Brain microvascular endothelial cell (primary cell): ENCODE data around the gene PRKN.
A peak's percentile ranks its signal among the peaks of the same experiment; 100 is the strongest.

Experiments used
- DNase-seq: peaks from one replicate; pipeline ENCODE4 v3.0.0-alpha.2; 2020
- H3K27ac ChIP-seq: fragments of 250-450 bp; sonication (Bioruptor Pico); 2 replicates; pipeline ENCODE4 v1.5.1; 2020; ENCODE audit warnings: mild to moderate bottlenecking, moderate library complexity
- H3K27me3 ChIP-seq: fragments of 250-450 bp; sonication (Bioruptor Pico); replicated peaks from 2 replicates; pipeline ENCODE4 v1.5.1; 2020; ENCODE audit warnings: mild to moderate bottlenecking
- H3K36me3 ChIP-seq: fragments of 250-450 bp; sonication (Bioruptor Pico); replicated peaks from 2 replicates; pipeline ENCODE4 v1.5.1; 2020; ENCODE audit warnings: mild to moderate bottlenecking
- H3K4me3 ChIP-seq: 2 replicates; pipeline ENCODE4 v1.5.1; 2011; ENCODE audit warnings: low read depth, mild to moderate bottlenecking, control low read depth, low read length, moderate library complexity
- CTCF ChIP-seq: IDR thresholded peaks from 2 replicates; pipeline ENCODE4 v1.5.1; 2011; ENCODE audit warnings: low read depth, mild to moderate bottlenecking, moderate library complexity, low read length, control low read depth, inconsistent platforms; ENCODE audit errors: missing control alignments
- in situ Hi-C: cut with HindIII; loops from 2 replicates; pipeline ENCODE4 v1.10.0; 2017; ENCODE audit warnings: low sequenced_read_pairs, low pct_ligation_motif_present

The PRKN gene

GRCh38 chr6:162068340-162068739, 659.2 kb downstream of the PRKN start:
- DNase-seq: no peak
- H3K36me3 ChIP-seq: no peaks in the 10 kb centered on the region
- no peak overlapping the region for H3K27ac ChIP-seq
- no peak for TF ChIP-seq CTCF
- no peaks in the 10 kb centered on the region for H3K27me3 ChIP-seq
- in situ Hi-C loops: no loop called here
- H3K4me3 ChIP-seq: no peak overlapping the region

- TF ChIP-seq CTCF: no peak
- H3K36me3 ChIP-seq: no peaks in the 10 kb centered on the region
- H3K27me3 ChIP-seq: no peaks in the 10 kb centered on the region
- in situ Hi-C loops: no loop called here
- DNase-seq: no peak
- no peak overlapping the region for H3K4me3 ChIP-seq
- H3K27ac ChIP-seq: no peak overlapping the region
These were observed 663.9 kb downstream of the PRKN start for GRCh38 chr6:162063666-162064065.

- H3K27ac ChIP-seq: no peak overlapping the region
- TF ChIP-seq CTCF: no peak
- no peak overlapping the region for H3K4me3 ChIP-seq
- in situ Hi-C loops: no loop called here
- no peaks in the 10 kb centered on the region for H3K27me3 ChIP-seq
- H3K36me3 ChIP-seq: no peaks in the 10 kb centered on the region
- DNase-seq: no peak
These were observed 669.2 kb downstream of the PRKN start for GRCh38 chr6:162058281-162058875.

GRCh38 chr6:162056745-162057144, 670.8 kb downstream of the PRKN start:
- no peak overlapping the region for H3K4me3 ChIP-seq
- in situ Hi-C loops: no loop called here
- DNase-seq: peak; percentile 74
- TF ChIP-seq CTCF: peak; percentile 7
- no peaks in the 10 kb centered on the region for H3K27me3 ChIP-seq
- H3K36me3 ChIP-seq: no peaks in the 10 kb centered on the region
- no peak overlapping the region for H3K27ac ChIP-seq

GRCh38 chr6:162056061-162056460, 671.5 kb downstream of the PRKN start:
- no peak for TF ChIP-seq CTCF
- in situ Hi-C loops: no loop called here
- no peak for DNase-seq
- no peak overlapping the region for H3K4me3 ChIP-seq
- no peaks in the 10 kb centered on the region for H3K36me3 ChIP-seq
- H3K27ac ChIP-seq: no peak overlapping the region
- H3K27me3 ChIP-seq: no peaks in the 10 kb centered on the region

- in situ Hi-C loops: no loop called here
- DNase-seq: no peak
These were observed 672.2 kb downstream of the PRKN start for GRCh38 chr6:162055365-162055764.

More at GRCh38 chr6:162055365-162055764, 672.2 kb downstream of the PRKN start:
- H3K36me3 ChIP-seq: no peaks in the 10 kb centered on the region
- TF ChIP-seq CTCF: no peak
- H3K27me3 ChIP-seq: no peaks in the 10 kb centered on the region
- H3K4me3 ChIP-seq: no peak overlapping the region
- H3K27ac ChIP-seq: no peak overlapping the region
